Measurements from ENCODE around the gene ME3.

- TF ChIP-seq EZH2 (IDR thresholded peaks at IDR 0.05; ENCODE audit: insufficient read depth, poor library complexity, severe bottlenecking) = no peak
- no peak for TF ChIP-seq EZH2phosphoT487 (IDR thresholded peaks at IDR 0.05; ENCODE audit: insufficient read depth, low read depth)
Measured at GRCh38 chr11:86513138-86513537, 159.3 kb downstream of the ME3 start.

Measured in GM23248 (cell line).